ENCODE data around the gene QRICH2.

The QRICH2 gene

GRCh38 chr17:76279742-76280287 lies 28.3 kb downstream of the QRICH2 start:
- H3K18ac ChIP-seq (ENCODE audit: low read length) = no peak overlapping the region
- no peak overlapping the region for H2BK120ac ChIP-seq (ENCODE audit: low read depth, low read length)
- H2BK15ac ChIP-seq (replicated peaks; ENCODE audit: low read depth) = no peak overlapping the region
- no peak overlapping the region for H3K27ac ChIP-seq (ENCODE audit: low read depth, low read length)
- H3K27me3 ChIP-seq (ENCODE audit: insufficient read depth, low read length, poor library complexity) = no peaks in the 10 kb centered on the region
- H3K9ac ChIP-seq (ENCODE audit: low read length) = no peak overlapping the region
- H3K4ac ChIP-seq (ENCODE audit: low read depth, low read length) = no peak overlapping the region
- no peak for DNase-seq
- no peak overlapping the region for H3K4me3 ChIP-seq (ENCODE audit: low read length)
- H3K79me1 ChIP-seq (ENCODE audit: low read length) = no peaks in the 10 kb centered on the region
- H2AK5ac ChIP-seq (ENCODE audit: low read length) = no peak overlapping the region
- H3K4me2 ChIP-seq (ENCODE audit: low read length) = no peak overlapping the region
- no peak overlapping the region for H3K56ac ChIP-seq (ENCODE audit: low read length)
- H2BK5ac ChIP-seq (ENCODE audit: low read length) = no peak overlapping the region
- WGBS (ENCODE audit: extremely low coverage, insufficient coverage, low lambda C conversion rate) = no CpG with 5 or more reads among the region's 15 CpGs
- no peaks in the 10 kb centered on the region for H3K79me2 ChIP-seq (ENCODE audit: control insufficient read depth, insufficient read depth, low read length)
- no peak overlapping the region for H3K23ac ChIP-seq (ENCODE audit: low read length)
- no peak overlapping the region for H4K8ac ChIP-seq (ENCODE audit: low read depth, low read length)
- no peaks in the 10 kb centered on the region for H3K4me1 ChIP-seq (ENCODE audit: control insufficient read depth, low read depth, low read length)
- no peak overlapping the region for H4K5ac ChIP-seq (ENCODE audit: low read length)
- no peaks in the 10 kb centered on the region for H3K36me3 ChIP-seq (ENCODE audit: control insufficient read depth, insufficient read depth, low read length)

GRCh38 chr17:76278952-76279741 lies 28.9 kb downstream of the QRICH2 start:
- Histone ChIP-seq H3K4ac (ENCODE audit: low read depth, low read length) (no peak overlapping the region), H3K36me3 (ENCODE audit: control insufficient read depth, insufficient read depth, low read length) (no peaks in the 10 kb centered on the region), H3K9ac (ENCODE audit: low read length) (no peak overlapping the region), H3K79me1 (ENCODE audit: low read length) (no peaks in the 10 kb centered on the region), H3K27me3 (ENCODE audit: insufficient read depth, low read length, poor library complexity) (no peaks in the 10 kb centered on the region), H4K5ac (ENCODE audit: low read length) (no peak overlapping the region), H3K27ac (ENCODE audit: low read depth, low read length) (no peak overlapping the region), H4K8ac (ENCODE audit: low read depth, low read length) (no peak overlapping the region), H3K4me2 (ENCODE audit: low read length) (no peak overlapping the region), H3K18ac (ENCODE audit: low read length) (no peak overlapping the region), H3K79me2 (ENCODE audit: control insufficient read depth, insufficient read depth, low read length) (no peaks in the 10 kb centered on the region), H3K4me1 (ENCODE audit: control insufficient read depth, low read depth, low read length) (no peaks in the 10 kb centered on the region), H2BK15ac (replicated peaks; ENCODE audit: low read depth) (no peak overlapping the region), H2BK5ac (ENCODE audit: low read length) (no peak overlapping the region), H2AK5ac (ENCODE audit: low read length) (no peak overlapping the region), H3K56ac (ENCODE audit: low read length) (no peak overlapping the region), H2BK120ac (ENCODE audit: low read depth, low read length) (no peak overlapping the region), H3K23ac (ENCODE audit: low read length) (no peak overlapping the region), H3K4me3 (ENCODE audit: low read length) (no peak overlapping the region)
- DNase-seq = peak; percentile 83
- WGBS (ENCODE audit: extremely low coverage, insufficient coverage, low lambda C conversion rate) = no CpG with 5 or more reads among the region's 28 CpGs

DNA sequence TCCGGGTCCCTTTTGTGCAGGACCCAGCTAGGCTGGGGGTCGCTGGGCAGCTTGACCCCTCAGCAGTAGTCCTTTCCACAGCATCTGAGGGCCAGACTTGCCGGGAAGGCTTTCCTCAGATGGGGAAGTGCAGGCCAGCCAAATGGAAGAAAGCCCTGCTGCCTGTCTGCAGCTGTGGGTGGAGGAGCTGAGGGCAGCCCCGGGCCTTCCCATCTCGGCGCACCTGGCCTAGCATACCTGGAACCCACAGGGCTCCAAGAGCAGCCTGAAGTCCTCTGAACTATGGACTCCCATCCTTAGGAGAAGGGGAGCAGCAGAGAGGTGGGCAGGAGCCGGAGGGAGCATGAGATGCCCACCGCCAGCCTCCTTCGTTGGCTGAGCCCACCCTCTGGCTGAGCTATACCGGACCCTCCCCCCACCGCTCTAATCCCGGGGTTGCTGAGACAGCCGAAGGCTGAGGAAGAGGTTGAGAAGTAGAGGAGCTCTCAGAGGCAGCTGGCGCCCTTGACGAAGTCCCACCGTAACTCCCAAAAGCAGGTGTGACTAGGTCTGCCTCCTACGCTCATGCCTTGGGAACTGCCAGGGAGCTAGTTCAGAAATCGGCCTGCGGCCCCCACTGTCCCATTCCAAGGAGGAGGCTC lies 29.7 kb downstream of the QRICH2 start:
- Histone ChIP-seq H2BK15ac (replicated peaks; ENCODE audit: low read depth) (no peak overlapping the region), H2AK5ac (ENCODE audit: low read length) (no peak overlapping the region), H2BK120ac (ENCODE audit: low read depth, low read length) (no peak overlapping the region), H3K18ac (ENCODE audit: low read length) (no peak overlapping the region), H3K36me3 (ENCODE audit: control insufficient read depth, insufficient read depth, low read length) (no peaks in the 10 kb centered on the region), H3K79me2 (ENCODE audit: control insufficient read depth, insufficient read depth, low read length) (no peaks in the 10 kb centered on the region), H3K27me3 (ENCODE audit: insufficient read depth, low read length, poor library complexity) (no peaks in the 10 kb centered on the region), H3K4me2 (ENCODE audit: low read length) (no peak overlapping the region), H3K79me1 (ENCODE audit: low read length) (no peaks in the 10 kb centered on the region), H3K23ac (ENCODE audit: low read length) (no peak overlapping the region), H4K5ac (ENCODE audit: low read length) (no peak overlapping the region), H3K9ac (ENCODE audit: low read length) (no peak overlapping the region), H4K8ac (ENCODE audit: low read depth, low read length) (no peak overlapping the region), H3K56ac (ENCODE audit: low read length) (no peak overlapping the region), H3K4me3 (ENCODE audit: low read length) (no peak overlapping the region), H3K4ac (ENCODE audit: low read depth, low read length) (no peak overlapping the region), H2BK5ac (ENCODE audit: low read length) (no peak overlapping the region), H3K27ac (ENCODE audit: low read depth, low read length) (no peak overlapping the region), H3K4me1 (ENCODE audit: control insufficient read depth, low read depth, low read length) (no peaks in the 10 kb centered on the region)
- no peak for DNase-seq
- no CpG with 5 or more reads among the region's 19 CpGs for WGBS (ENCODE audit: extremely low coverage, insufficient coverage, low lambda C conversion rate)

- no peaks in the 10 kb centered on the region for H3K4me1 ChIP-seq (ENCODE audit: control insufficient read depth, low read depth, low read length)
- WGBS (ENCODE audit: extremely low coverage, insufficient coverage, low lambda C conversion rate) = 100% methylated on average over 5 of the region's 31 CpGs
- no peak overlapping the region for H3K4me3 ChIP-seq (ENCODE audit: low read length)
Observed at GRCh38 chr17:76277300-76278267, 30.5 kb downstream of the QRICH2 start.

DNA sequence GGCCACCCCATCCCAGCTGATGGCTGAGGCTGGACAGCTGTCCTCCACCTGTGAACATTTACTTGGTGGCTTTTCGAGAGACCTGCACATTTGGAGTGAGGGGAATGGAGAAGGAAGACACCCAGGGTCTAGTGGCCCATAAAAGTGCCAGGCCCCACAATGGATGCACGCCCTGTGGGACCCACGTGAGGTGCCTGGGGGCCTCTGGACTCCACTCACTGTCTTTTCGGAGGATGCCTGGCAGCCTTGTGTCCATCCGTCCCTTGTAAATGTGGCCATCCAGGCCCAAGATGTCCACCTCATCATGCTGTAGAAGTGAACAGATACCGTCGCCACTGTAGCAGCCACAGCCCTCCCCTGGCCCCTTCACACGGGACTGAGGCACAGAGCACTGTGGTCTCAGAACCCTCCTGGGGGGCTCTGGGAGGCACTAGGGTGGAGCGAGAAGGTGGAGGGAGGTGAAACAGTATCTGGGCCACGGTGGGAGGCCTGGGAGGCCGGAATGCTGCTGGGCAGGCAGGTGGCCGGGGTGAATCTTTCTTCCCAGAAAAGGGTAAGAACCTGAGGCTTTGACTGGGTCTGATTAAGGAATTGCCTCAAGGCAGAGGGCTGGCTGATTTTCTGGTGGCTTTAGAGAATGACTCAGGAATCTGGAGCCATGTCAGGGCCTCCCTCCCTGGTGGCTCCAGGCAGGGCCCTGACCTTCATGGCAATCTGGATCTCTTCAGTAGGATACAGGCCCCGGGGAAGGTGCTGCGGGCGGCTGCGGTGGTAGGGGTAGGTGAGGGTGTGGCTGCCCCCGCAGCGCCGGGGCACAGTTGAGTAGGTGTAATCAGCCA lies 31.4 kb downstream of the QRICH2 start:
- Histone ChIP-seq H2AK5ac (ENCODE audit: low read length) (no peak overlapping the region), H3K9ac (ENCODE audit: low read length) (no peak overlapping the region), H2BK120ac (ENCODE audit: low read depth, low read length) (no peak overlapping the region), H2BK5ac (ENCODE audit: low read length) (no peak overlapping the region), H3K27me3 (ENCODE audit: insufficient read depth, low read length, poor library complexity) (no peaks in the 10 kb centered on the region), H3K27ac (ENCODE audit: low read depth, low read length) (no peak overlapping the region), H3K36me3 (ENCODE audit: control insufficient read depth, insufficient read depth, low read length) (no peaks in the 10 kb centered on the region), H4K8ac (ENCODE audit: low read depth, low read length) (no peak overlapping the region), H4K5ac (ENCODE audit: low read length) (no peak overlapping the region), H3K23ac (ENCODE audit: low read length) (no peak overlapping the region), H3K56ac (ENCODE audit: low read length) (peak overlapping the region; percentile 30), H3K18ac (ENCODE audit: low read length) (no peak overlapping the region), H3K4me3 (ENCODE audit: low read length) (no peak overlapping the region), H3K4me1 (ENCODE audit: control insufficient read depth, low read depth, low read length) (no peaks in the 10 kb centered on the region), H3K79me1 (ENCODE audit: low read length) (no peaks in the 10 kb centered on the region), H3K79me2 (ENCODE audit: control insufficient read depth, insufficient read depth, low read length) (no peaks in the 10 kb centered on the region), H2BK15ac (replicated peaks; ENCODE audit: low read depth) (no peak overlapping the region), H3K4me2 (ENCODE audit: low read length) (no peak overlapping the region), H3K4ac (ENCODE audit: low read depth, low read length) (no peak overlapping the region)
- peak; percentile 79 for DNase-seq
- no CpG with 5 or more reads among the region's 19 CpGs for WGBS (ENCODE audit: extremely low coverage, insufficient coverage, low lambda C conversion rate)

More at GRCh38 chr17:76277300-76278267, 30.5 kb downstream of the QRICH2 start:
- no peak overlapping the region for H2AK5ac ChIP-seq (ENCODE audit: low read length)
- H3K56ac ChIP-seq (ENCODE audit: low read length) = peak overlapping the region; percentile 30
- H3K18ac ChIP-seq (ENCODE audit: low read length) = no peak overlapping the region
- H3K36me3 ChIP-seq (ENCODE audit: control insufficient read depth, insufficient read depth, low read length) = no peaks in the 10 kb centered on the region
- no peak overlapping the region for H3K4me2 ChIP-seq (ENCODE audit: low read length)
- H3K79me2 ChIP-seq (ENCODE audit: control insufficient read depth, insufficient read depth, low read length) = no peaks in the 10 kb centered on the region
- H3K4ac ChIP-seq (ENCODE audit: low read depth, low read length) = no peak overlapping the region
- no peaks in the 10 kb centered on the region for H3K27me3 ChIP-seq (ENCODE audit: insufficient read depth, low read length, poor library complexity)
- no peak for DNase-seq
- no peaks in the 10 kb centered on the region for H3K79me1 ChIP-seq (ENCODE audit: low read length)
- no peak overlapping the region for H4K8ac ChIP-seq (ENCODE audit: low read depth, low read length)
- no peak overlapping the region for H2BK15ac ChIP-seq (replicated peaks; ENCODE audit: low read depth)
- no peak overlapping the region for H3K27ac ChIP-seq (ENCODE audit: low read depth, low read length)
- no peak overlapping the region for H3K23ac ChIP-seq (ENCODE audit: low read length)
- H4K5ac ChIP-seq (ENCODE audit: low read length) = no peak overlapping the region
- no peak overlapping the region for H3K9ac ChIP-seq (ENCODE audit: low read length)
- H2BK5ac ChIP-seq (ENCODE audit: low read length) = no peak overlapping the region
- no peak overlapping the region for H2BK120ac ChIP-seq (ENCODE audit: low read depth, low read length)

Data from mesendoderm (in vitro differentiated cells).